WI38 (cell line): ENCODE measurements around the gene RASSF4.

Experiments used
- H3K4me3 ChIP-seq: 2 replicates; pipeline ENCODE4 v1.5.1; 2011; ENCODE audit warnings: low read depth, mild to moderate bottlenecking, control low read depth, low read length
- TF ChIP-seq, protein P1 (sequence below): IDR thresholded peaks from 2 replicates; pipeline ENCODE4 v1.5.1; 2012; ENCODE audit warnings: low read depth, mild to moderate bottlenecking, control low read depth, low read length

RASSF4 gene

DNA sequence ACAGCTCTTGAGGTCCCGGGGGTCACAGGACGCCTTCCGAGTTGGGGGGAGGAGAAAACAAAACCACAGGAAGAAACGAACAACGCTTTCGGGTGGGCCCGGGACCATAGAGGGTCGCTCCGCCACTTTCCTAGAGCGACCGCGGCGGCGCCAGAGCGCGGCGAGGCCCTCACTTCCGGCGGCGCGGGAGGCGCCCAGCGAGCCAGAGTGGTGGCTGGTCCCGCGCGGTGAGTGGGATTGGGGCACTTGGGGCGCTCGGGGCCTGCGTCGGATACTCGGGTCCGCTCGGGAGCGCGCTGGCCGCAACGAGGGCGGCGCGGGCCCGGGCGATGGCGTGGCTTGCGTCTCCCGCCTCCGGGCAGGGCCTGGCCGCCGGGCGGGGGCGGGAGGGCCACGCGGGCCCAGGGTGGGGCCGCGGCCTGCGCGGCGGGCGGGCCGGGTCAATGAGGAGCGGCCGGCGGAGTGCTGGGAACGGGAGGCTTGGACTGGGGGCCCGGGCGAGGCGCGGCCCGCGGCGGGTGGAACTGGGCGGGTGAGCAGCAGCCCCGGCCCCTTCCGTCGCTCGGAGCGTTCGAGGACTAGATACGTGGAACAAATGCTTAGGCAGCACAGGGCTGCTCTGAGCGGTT is 41.3 kb downstream of the RASSF4 start, which contains the start of gene ZNF22:
Gene ZNF22 (plus strand): TSS at position 172 of the 629 bp plus-strand sequence. CDS start 2,446 bp downstream, outside the sequence.
- TF ChIP-seq, protein P1, sequence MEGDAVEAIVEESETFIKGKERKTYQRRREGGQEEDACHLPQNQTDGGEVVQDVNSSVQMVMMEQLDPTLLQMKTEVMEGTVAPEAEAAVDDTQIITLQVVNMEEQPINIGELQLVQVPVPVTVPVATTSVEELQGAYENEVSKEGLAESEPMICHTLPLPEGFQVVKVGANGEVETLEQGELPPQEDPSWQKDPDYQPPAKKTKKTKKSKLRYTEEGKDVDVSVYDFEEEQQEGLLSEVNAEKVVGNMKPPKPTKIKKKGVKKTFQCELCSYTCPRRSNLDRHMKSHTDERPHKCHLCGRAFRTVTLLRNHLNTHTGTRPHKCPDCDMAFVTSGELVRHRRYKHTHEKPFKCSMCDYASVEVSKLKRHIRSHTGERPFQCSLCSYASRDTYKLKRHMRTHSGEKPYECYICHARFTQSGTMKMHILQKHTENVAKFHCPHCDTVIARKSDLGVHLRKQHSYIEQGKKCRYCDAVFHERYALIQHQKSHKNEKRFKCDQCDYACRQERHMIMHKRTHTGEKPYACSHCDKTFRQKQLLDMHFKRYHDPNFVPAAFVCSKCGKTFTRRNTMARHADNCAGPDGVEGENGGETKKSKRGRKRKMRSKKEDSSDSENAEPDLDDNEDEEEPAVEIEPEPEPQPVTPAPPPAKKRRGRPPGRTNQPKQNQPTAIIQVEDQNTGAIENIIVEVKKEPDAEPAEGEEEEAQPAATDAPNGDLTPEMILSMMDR, result no peak
- H3K4me3 ChIP-seq, result peak within 1 kb of the TSS; percentile 67

GRCh38 chr10:45001381-45002148 is 42.0 kb downstream of the RASSF4 start:
- TF ChIP-seq, protein P1, result 0 out of 2 replicates have a peak, but pooled peaks have one; percentile 27
- H3K4me3 ChIP-seq, result peak overlapping the region; percentile 67

DNA sequence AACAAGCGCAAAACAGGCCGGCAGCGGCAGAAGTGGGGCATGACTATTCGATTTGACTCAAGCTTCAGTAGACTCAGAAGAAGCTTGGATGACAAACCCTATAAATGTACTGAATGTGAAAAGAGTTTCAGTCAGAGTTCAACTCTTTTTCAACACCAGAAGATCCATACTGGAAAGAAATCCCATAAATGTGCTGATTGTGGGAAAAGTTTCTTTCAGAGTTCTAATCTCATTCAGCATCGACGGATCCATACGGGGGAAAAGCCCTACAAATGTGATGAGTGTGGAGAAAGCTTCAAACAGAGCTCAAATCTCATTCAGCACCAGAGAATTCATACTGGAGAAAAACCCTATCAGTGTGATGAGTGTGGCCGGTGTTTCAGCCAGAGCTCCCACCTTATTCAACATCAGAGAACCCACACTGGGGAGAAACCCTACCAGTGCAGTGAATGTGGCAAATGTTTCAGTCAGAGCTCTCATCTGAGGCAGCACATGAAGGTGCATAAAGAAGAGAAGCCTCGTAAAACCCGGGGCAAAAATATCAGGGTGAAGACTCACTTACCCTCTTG is 43.9 kb downstream of the RASSF4 start:
- TF ChIP-seq, protein P1, result no peak
- no peak overlapping the region for H3K4me3 ChIP-seq

GRCh38 chr10:45004661-45005060 is 45.1 kb downstream of the RASSF4 start:
- no peak overlapping the region for H3K4me3 ChIP-seq
- TF ChIP-seq, protein P1, result no peak

DNA sequence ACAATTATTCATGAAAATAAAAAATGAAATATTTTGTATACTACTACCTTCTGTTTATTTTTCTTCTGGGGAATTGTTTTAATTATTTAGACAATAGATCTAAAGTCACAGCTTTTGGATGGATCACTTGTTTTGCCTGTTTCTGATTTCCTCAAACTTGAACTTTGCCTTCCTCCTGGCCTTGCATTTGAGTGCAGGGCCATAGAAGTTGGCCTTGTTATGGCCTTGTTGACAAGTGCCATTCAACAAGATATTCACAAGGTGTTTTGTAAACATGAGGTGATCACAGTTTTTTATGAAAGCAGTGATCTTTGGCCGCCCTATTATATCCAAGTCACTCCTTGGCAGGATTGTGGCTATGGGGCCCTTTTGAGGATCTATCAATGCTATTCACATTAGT is 45.7 kb downstream of the RASSF4 start:
- TF ChIP-seq, protein P1, result no peak
- no peak overlapping the region for H3K4me3 ChIP-seq

DNA sequence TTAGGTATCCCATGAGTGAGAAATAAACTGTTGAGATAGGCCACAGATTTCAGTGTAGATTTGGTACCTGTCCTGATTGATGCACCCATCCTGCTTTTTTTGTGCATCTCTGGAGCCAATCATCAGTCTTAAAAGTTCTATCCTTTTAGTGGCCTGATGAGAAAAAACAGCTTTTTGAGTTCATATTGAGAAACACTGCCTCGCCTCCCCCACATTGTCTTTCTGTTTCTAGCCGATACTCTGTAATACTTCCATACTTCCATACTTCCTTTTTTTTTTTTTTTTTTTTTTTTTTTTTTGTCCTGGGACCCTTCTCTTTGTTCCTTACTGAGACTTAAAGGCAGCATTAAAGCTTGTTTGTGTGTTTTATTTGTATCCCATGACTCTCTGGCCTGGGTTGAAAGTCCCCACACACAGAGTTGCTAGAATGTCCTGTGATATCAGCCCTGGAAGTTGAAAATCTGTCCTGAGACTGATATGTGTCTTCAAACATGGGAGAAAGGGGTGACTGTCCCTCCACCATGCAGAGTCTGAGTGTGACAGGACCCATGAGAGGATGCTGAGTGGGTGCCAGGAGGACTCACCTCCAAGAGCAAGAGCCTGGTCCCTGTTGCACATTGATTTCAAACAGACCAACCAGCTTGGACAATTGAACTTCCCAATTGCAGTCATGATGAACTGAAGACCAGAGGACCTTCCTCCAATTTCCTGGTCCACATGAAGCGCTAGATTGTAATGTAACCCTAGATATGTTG is 46.9 kb downstream of the RASSF4 start:
- H3K4me3 ChIP-seq, result no peak overlapping the region
- TF ChIP-seq, protein P1, result no peak
